MCF 10A (cell line): ENCODE measurements around the gene HK1. TPM values are rescaled to one million over a fixed set of nuclear protein-coding genes. Genes with fewer than 3 reads are reported as not detected.

Source experiments
- BruUV-seq: library from RNA; stranded (reverse); fragments of 400-500 nt; replicated peaks from 2 replicates; lab custom pipeline; 2021; lab: Mats Ljungman, UMichigan
- CTCF ChIA-PET: fragments of 300-600 bp; sonication (Branson Sonifier 250); formaldehyde crosslinking; extraction: SDS; loops from one replicate; lab custom pipeline; 2021; ENCODE audit warnings: antibody characterized with exemption, inconsistent platforms; lab: Yijun Ruan, JAX
- POLR2A ChIA-PET: fragments of 300-600, 350-650 bp; sonication (Branson Sonifier 250); formaldehyde crosslinking; extraction: SDS; loops from one replicate; lab custom pipeline; 2020; ENCODE audit warnings: antibody characterized with exemption, inconsistent platforms; lab: Yijun Ruan, JAX
- DNase-seq: peaks from one replicate; pipeline ENCODE4 v3.0.0-alpha.2; 2018; ENCODE audit not compliant: unreplicated experiment
- H3K27ac Mint-ChIP-seq: one replicate; pipeline ENCODE4 v1.8.0; 2022; ENCODE audit warnings: mild to moderate bottlenecking, low read depth, mixed read lengths; ENCODE audit not compliant: unreplicated experiment
- H3K27me3 Mint-ChIP-seq: one replicate; pipeline ENCODE4 v1.8.0; 2022; ENCODE audit warnings: mixed read lengths; ENCODE audit not compliant: insufficient read depth, unreplicated experiment
- H3K36me3 Mint-ChIP-seq: one replicate; pipeline ENCODE4 v1.8.0; 2022; ENCODE audit warnings: mild to moderate bottlenecking, moderate library complexity, mixed read lengths; ENCODE audit not compliant: insufficient read depth, unreplicated experiment
- H3K4me1 Mint-ChIP-seq: one replicate; pipeline ENCODE4 v1.8.0; 2022; ENCODE audit warnings: mixed read lengths; ENCODE audit not compliant: insufficient read depth, unreplicated experiment
- H3K4me3 Mint-ChIP-seq: one replicate; pipeline ENCODE4 v1.8.0; 2022; ENCODE audit warnings: mild to moderate bottlenecking, moderate library complexity, mixed read lengths; ENCODE audit not compliant: unreplicated experiment
- H3K9me3 Mint-ChIP-seq: one replicate; pipeline ENCODE4 v1.8.0; 2022; ENCODE audit warnings: mixed read lengths; ENCODE audit not compliant: unreplicated experiment
- intact Hi-C: fragments of 100-400 bp; cut with micrococcal nuclease; formaldehyde crosslinking; loops from 2 replicates; pipeline ENCODE4 v1.14.1; 2022
- total RNA-seq: library from RNA; stranded (reverse); gene quantifications from 2 replicates; pipeline ENCODE4 v1.2.3, GENCODE V29; 2022
- TF ChIP-seq, protein P1 (sequence below): fragments of 200-600 bp; IDR thresholded peaks from one replicate; pipeline ENCODE4 v1.8.0; 2022; ENCODE audit warnings: antibody characterized with exemption, mild to moderate bottlenecking; ENCODE audit not compliant: unreplicated experiment

Gene HK1
- total RNA-seq, 1 experiment from 2014 or later = 134 TPM

DNA sequence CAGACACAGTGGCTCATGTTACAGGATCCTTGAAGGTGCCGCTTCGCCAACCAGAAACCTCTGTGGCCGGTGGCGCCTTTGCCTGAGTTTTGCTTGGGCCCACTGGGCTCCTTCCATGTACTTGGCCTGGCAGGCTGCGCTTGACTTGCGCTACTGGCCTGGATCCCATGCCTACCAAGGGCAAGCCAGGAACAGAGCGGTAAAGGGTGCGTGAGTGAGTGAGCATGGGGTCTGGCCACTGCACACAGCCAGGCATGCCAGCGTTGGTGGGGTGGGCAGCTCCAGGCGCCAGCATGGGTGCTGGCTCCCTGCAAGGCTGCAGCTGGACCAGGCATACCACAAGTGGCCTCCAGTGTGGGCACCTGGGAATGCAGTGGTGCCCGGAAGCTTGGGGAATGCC lies 156.6 kb downstream of the HK1 start:
- intact Hi-C loops = no loop called here
- no TSS peak for BruUV-seq
- no peaks in the 10 kb centered on the region for H3K9me3 Mint-ChIP-seq
- CTCF ChIA-PET = interaction anchor here (0.6 to 5.4 kb wide), 3 partner anchors 72 to 473 kb away, joined by 3 to 40 read pairs (median 3); no protein-coding TSS in a partner anchor
- no peaks in the 10 kb centered on the region for H3K27me3 Mint-ChIP-seq
- H3K27ac Mint-ChIP-seq = no peak overlapping the region
- DNase-seq = no peak
- TF ChIP-seq, protein P1, sequence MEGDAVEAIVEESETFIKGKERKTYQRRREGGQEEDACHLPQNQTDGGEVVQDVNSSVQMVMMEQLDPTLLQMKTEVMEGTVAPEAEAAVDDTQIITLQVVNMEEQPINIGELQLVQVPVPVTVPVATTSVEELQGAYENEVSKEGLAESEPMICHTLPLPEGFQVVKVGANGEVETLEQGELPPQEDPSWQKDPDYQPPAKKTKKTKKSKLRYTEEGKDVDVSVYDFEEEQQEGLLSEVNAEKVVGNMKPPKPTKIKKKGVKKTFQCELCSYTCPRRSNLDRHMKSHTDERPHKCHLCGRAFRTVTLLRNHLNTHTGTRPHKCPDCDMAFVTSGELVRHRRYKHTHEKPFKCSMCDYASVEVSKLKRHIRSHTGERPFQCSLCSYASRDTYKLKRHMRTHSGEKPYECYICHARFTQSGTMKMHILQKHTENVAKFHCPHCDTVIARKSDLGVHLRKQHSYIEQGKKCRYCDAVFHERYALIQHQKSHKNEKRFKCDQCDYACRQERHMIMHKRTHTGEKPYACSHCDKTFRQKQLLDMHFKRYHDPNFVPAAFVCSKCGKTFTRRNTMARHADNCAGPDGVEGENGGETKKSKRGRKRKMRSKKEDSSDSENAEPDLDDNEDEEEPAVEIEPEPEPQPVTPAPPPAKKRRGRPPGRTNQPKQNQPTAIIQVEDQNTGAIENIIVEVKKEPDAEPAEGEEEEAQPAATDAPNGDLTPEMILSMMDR = no peak
- no peak overlapping the region for H3K4me3 Mint-ChIP-seq
- POLR2A ChIA-PET = interaction anchor here (0.5 to 0.6 kb wide), 2 partner anchors 52 to 617 kb away, joined by 3 read pairs; no protein-coding TSS in a partner anchor
- H3K36me3 Mint-ChIP-seq = peaks cover 6% of the 10 kb centered on the region
- peaks cover 25% of the 10 kb centered on the region for H3K4me1 Mint-ChIP-seq

DNA sequence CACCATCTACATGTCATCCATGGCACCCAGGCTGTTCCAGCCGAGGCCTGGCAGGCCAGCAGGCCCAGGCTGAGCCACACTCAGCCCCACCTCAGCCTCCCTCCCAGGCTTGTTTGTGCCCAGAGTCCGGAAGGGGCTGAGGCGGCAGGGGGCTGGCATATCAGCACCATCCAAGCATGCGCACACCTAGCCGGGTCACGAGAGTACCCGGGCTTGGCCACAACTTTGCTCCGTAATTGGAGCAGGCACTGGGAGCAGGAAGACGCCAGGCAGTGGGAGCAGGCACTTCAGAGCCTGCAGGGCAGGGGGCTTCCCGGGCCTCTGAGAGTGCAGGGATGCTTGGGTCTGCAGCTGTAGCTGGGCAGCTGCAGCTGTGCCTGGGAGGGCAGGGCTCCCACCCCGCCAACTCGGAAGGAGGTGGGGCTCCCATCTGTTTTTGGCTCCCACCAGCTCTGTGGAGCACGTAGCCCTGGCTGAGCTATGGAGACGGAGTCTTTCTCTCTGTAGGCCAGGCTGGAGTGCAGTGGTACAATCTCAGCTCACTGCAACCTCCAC lies 157.7 kb downstream of the HK1 start:
- CTCF ChIA-PET = interaction anchor here (0.6 to 1.6 kb wide), 3 partner anchors 9 to 71 kb away, joined by 3 to 5 read pairs (median 4); no protein-coding TSS in a partner anchor
- H3K9me3 Mint-ChIP-seq = no peaks in the 10 kb centered on the region

DNA sequence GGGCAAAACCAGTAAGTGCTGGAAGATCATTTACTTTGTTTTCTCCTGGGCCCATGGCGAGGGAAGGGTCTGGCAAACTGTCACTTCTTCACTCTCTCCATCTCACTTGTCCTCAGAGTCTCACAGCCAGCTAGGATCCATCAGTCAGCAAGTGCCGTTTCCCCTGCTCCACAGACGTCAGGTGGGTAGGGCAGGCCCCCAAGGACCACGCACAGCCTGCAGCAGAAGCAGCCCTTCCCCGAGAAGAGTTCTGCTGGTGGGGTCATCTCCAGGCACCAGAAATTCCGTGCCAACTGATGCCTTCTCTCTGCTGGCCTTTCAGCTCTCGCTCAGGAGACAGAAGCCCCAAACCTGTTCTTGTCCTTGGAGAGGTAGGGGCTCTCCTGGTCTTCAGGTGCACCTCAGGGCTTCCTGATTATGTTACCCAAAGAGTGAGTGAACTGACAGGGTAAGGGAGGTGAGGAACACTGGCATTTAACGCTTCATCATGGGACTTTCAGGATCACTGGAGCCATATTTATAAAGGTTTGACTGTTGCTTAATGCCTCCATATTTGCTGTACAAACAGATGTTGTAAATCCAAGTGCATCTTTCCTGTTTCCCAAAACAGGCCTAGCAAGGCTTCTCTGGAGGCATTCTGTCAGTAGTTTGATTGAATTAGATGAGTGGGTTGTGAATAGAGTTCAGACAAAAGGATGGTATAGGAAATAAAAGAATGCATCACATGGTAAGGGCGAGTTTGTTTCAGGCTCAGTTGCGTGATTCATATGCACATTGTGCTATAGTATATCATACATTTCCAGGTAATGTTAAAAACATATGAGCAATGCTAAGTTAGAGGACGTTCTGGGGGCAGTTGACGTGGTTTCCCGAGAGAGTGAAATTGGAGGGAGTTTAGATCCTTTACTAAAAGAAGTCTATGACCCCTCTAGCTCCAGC lies 159.3 kb downstream of the HK1 start:
- H3K4me1 Mint-ChIP-seq = peaks cover 34% of the 10 kb centered on the region
- intact Hi-C loops = no loop called here
- no peaks in the 10 kb centered on the region for H3K27me3 Mint-ChIP-seq
- no peak overlapping the region for H3K4me3 Mint-ChIP-seq
- peaks cover 6% of the 10 kb centered on the region for H3K36me3 Mint-ChIP-seq
- BruUV-seq = no TSS peak
- H3K9me3 Mint-ChIP-seq = no peaks in the 10 kb centered on the region
- ChIA-PET POLR2A (interaction anchor here (1.1 to 3.0 kb wide), 4 partner anchors 9 to 29 kb away, joined by 3 to 27 read pairs (median 5); partner anchors contain the start of gene TSPAN15), CTCF (interaction anchor here (0.7 to 2.3 kb wide), 6 partner anchors 10 to 77 kb away, joined by 3 to 7 read pairs (median 5); no protein-coding TSS in a partner anchor)
- TF ChIP-seq, protein P1 = no peak
- DNase-seq = no peak
- H3K27ac Mint-ChIP-seq = peak overlapping the region; percentile 87

More for the DNA sequence above, 157.7 kb downstream of the HK1 start:
- POLR2A ChIA-PET = no interaction called here
- TF ChIP-seq, protein P1 = no peak
- DNase-seq = no peak
- peaks cover 6% of the 10 kb centered on the region for H3K36me3 Mint-ChIP-seq
- no TSS peak for BruUV-seq
- no peaks in the 10 kb centered on the region for H3K27me3 Mint-ChIP-seq
- H3K4me3 Mint-ChIP-seq = no peak overlapping the region
- peaks cover 34% of the 10 kb centered on the region for H3K4me1 Mint-ChIP-seq
- no peak overlapping the region for H3K27ac Mint-ChIP-seq
- intact Hi-C loops = no loop called here
